CD4-positive, alpha-beta T cell treated with Interleukin-17A for 4 hours (primary cell): ENCODE data around the gene CYP11A1.

ENCODE experiments used
- DNase-seq: peaks from one replicate; pipeline ENCODE4 v3.0.0-alpha.2; 2020; ENCODE audit warnings: mixed read lengths

Gene CYP11A1

GRCh38 chr15:74295800-74296199 lies 71.6 kb downstream of the CYP11A1 start:
- DNase-seq = no peak

GRCh38 chr15:74294010-74294409 lies 73.4 kb downstream of the CYP11A1 start:
- no peak for DNase-seq

GRCh38 chr15:74293021-74293810 lies 74.2 kb downstream of the CYP11A1 start:
- DNase-seq = no peak

GRCh38 chr15:74291101-74292071 lies 76.1 kb downstream of the CYP11A1 start:
- DNase-seq = peak; percentile 61

- DNase-seq = no peak
These were observed 76.8 kb downstream of the CYP11A1 start for GRCh38 chr15:74290645-74291044.

- DNase-seq = no peak
These were observed 77.8 kb downstream of the CYP11A1 start for GRCh38 chr15:74289671-74290070.
